Lower leg skin (tissue), 4 donors: ENCODE measurements around the gene ZNF383. TPM values are rescaled to one million over a fixed set of nuclear protein-coding genes. Genes with fewer than 3 reads are reported as not detected.
A peak's percentile ranks its signal among the peaks of the same experiment; 100 is the strongest.

Experiments used
- DNase-seq, 2 donors: peaks; one replicate each; pipeline ENCODE4 v3.0.0-alpha.2; 2019; ENCODE audit warnings: low spot score in 2 of 2
- H3K4me3 ChIP-seq: fragments of 200-600 bp; sonication (generic); 2 replicates; pipeline ENCODE4 v1.5.1; 2017; ENCODE audit warnings: mild to moderate bottlenecking, low read depth; ENCODE audit not compliant: poor library complexity, severe bottlenecking
- CTCF ChIP-seq, 3 donors: fragments of 450-650 bp; IDR thresholded peaks; one replicate each; pipeline ENCODE4 v1.5.1; 2016; ENCODE audit warnings: antibody characterized with exemption in 3 of 3, mild to moderate bottlenecking in 3 of 3, moderate library complexity in 2 of 3
- POLR2A ChIP-seq, 2 donors: fragments of 450-650 bp; IDR thresholded peaks; one replicate each; pipeline ENCODE4 v1.6.1; 2016 to 2017; ENCODE audit warnings: antibody characterized with exemption in 2 of 2, mild to moderate bottlenecking in 1 of 2, moderate library complexity in 1 of 2
- WGBS, 2 donors: methylation state at CpG; one replicate each; pipeline ENCODE4 v1.1.5; 2018; 5-methylcytosine and 5-hydroxymethylcytosine counted together
- intact Hi-C: fragments of 100-400 bp; cut with DNase I; formaldehyde crosslinking; loops from one replicate; pipeline ENCODE4 v1.15.0; 2023; ENCODE audit warnings: low total_unique reads
- total RNA-seq, 4 donors: library from RNA; depleted of rRNA; stranded (reverse); fragments of >200 nt; gene quantifications; one replicate each; pipeline ENCODE4 v1.1.0, GENCODE V29; 2016

Gene ZNF383
- total RNA-seq, 4 donors from 2014 or later = 4.1 to 6.9 (median 5.2) TPM

GRCh38 chr19:37218592-37218935 is 550 bp downstream of the ZNF383 start:
- peak overlapping the region; percentile 64 for H3K4me3 ChIP-seq
- intact Hi-C loops = no loop called here
- 14 to 18% methylated on average over 6 of the region's 6 CpGs for WGBS, 2 donors
- no peak for DNase-seq
- no peak for TF ChIP-seq POLR2A (IDR thresholded peaks at IDR 0.05)
- no peak for TF ChIP-seq CTCF (IDR thresholded peaks at IDR 0.05)

GRCh38 chr19:37220383-37220782 is 2.4 kb downstream of the ZNF383 start:
- 94 to 97% methylated on average over 3 of the region's 3 CpGs for WGBS, 2 donors
- intact Hi-C loops = no loop called here
- no peak overlapping the region for H3K4me3 ChIP-seq
- no peak for TF ChIP-seq POLR2A (IDR thresholded peaks at IDR 0.05)
- TF ChIP-seq CTCF (IDR thresholded peaks at IDR 0.05) = no peak
- DNase-seq = no peak

- no peak for TF ChIP-seq POLR2A (IDR thresholded peaks at IDR 0.05)
- no peak for TF ChIP-seq CTCF (IDR thresholded peaks at IDR 0.05)
- no peak for DNase-seq
- 77 to 80% methylated on average over 2 of the region's 2 CpGs for WGBS, 2 donors
- intact Hi-C loops = no loop called here
- H3K4me3 ChIP-seq = no peak overlapping the region
Measured at GRCh38 chr19:37221136-37221535, 3.1 kb downstream of the ZNF383 start.

- WGBS, 2 donors = 93 to 97% methylated on average over 2 of the region's 2 CpGs
Measured at GRCh38 chr19:37226248-37226647, 8.2 kb downstream of the ZNF383 start.

GRCh38 chr19:37227996-37228395 is 10.0 kb downstream of the ZNF383 start:
- TF ChIP-seq POLR2A (IDR thresholded peaks at IDR 0.05) = no peak
- no peak for TF ChIP-seq CTCF (IDR thresholded peaks at IDR 0.05)
- WGBS, 2 donors = 60 to 66% methylated on average over 12 of the region's 12 CpGs
- H3K4me3 ChIP-seq = no peak overlapping the region
- no peak for DNase-seq
- intact Hi-C loops = no loop called here

More at GRCh38 chr19:37226248-37226647, 8.2 kb downstream of the ZNF383 start:
- no peak for TF ChIP-seq POLR2A (IDR thresholded peaks at IDR 0.05)
- TF ChIP-seq CTCF (IDR thresholded peaks at IDR 0.05) = no peak
- DNase-seq = no peak
- intact Hi-C loops = no loop called here
- H3K4me3 ChIP-seq = no peak overlapping the region

- intact Hi-C loops = no loop called here
- H3K4me3 ChIP-seq = no peak overlapping the region
- WGBS, 2 donors = 95 to 100% methylated on average over 4 of the region's 4 CpGs
- DNase-seq = no peak
- no peak for TF ChIP-seq POLR2A (IDR thresholded peaks at IDR 0.05)
- no peak for TF ChIP-seq CTCF (IDR thresholded peaks at IDR 0.05)
Measured at GRCh38 chr19:37243206-37243632, 25.2 kb downstream of the ZNF383 start.
